Measurements from ENCODE around the gene DYDC2.
"Not testable (repeated sequence)": the region's sequence is repeated elsewhere in the genome, so short reads cannot be mapped to it uniquely, and the experiment has no call there.

Gene DYDC2

GRCh38 chr10:80356563-80356988, at the start of gene DYDC2, which contains the start of gene DYDC1:
Gene DYDC2 (plus strand): TSS chr10:80356781. CDS start chr10:80362444, 5,663 bp downstream.
Gene DYDC1 (minus strand): TSS chr10:80356755. CDS start chr10:80352601, 4,154 bp downstream.
- DNase-seq = peak; percentile 61

GRCh38 chr10:80313523-80313922, 43.1 kb upstream of the DYDC2 start:
- no peak for DNase-seq

- no peak for DNase-seq
Measured at GRCh38 chr10:80315391-80315790, 41.2 kb upstream of the DYDC2 start.

- no peak for DNase-seq
Measured at GRCh38 chr10:80318742-80319141, 37.8 kb upstream of the DYDC2 start.

GRCh38 chr10:80319318-80319717, 37.3 kb upstream of the DYDC2 start:
- no peak for DNase-seq

GRCh38 chr10:80319725-80320290, 36.8 kb upstream of the DYDC2 start:
- DNase-seq = no peak

- DNase-seq = no peak
Measured at GRCh38 chr10:80320377-80320776, 36.2 kb upstream of the DYDC2 start.

GRCh38 chr10:80321183-80321582, 35.4 kb upstream of the DYDC2 start:
- DNase-seq = no peak

GRCh38 chr10:80322158-80322557, 34.4 kb upstream of the DYDC2 start:
- no peak for DNase-seq

GRCh38 chr10:80322711-80323110, 33.9 kb upstream of the DYDC2 start:
- DNase-seq = no peak

GRCh38 chr10:80323311-80323710, 33.3 kb upstream of the DYDC2 start:
- peak; percentile 4 for DNase-seq

- no peak for DNase-seq
Measured at GRCh38 chr10:80324086-80324485, 32.5 kb upstream of the DYDC2 start.

GRCh38 chr10:80324891-80325364, 31.7 kb upstream of the DYDC2 start:
- no peak for DNase-seq

GRCh38 chr10:80333983-80334382, 22.6 kb upstream of the DYDC2 start:
- DNase-seq = no peak

- no peak for DNase-seq
Measured at GRCh38 chr10:80344276-80344675, 12.3 kb upstream of the DYDC2 start.

GRCh38 chr10:80344912-80345311, 11.7 kb upstream of the DYDC2 start:
- DNase-seq = no peak

GRCh38 chr10:80350251-80350650, 6.3 kb upstream of the DYDC2 start:
- DNase-seq = no peak

GRCh38 chr10:80351220-80351619, 5.4 kb upstream of the DYDC2 start:
- no peak for DNase-seq

- DNase-seq = peak; percentile 11
Measured at GRCh38 chr10:80356989-80357850, 639 bp downstream of the DYDC2 start.

- no peak for DNase-seq
Measured at GRCh38 chr10:80357851-80358125, 1.2 kb downstream of the DYDC2 start.

- DNase-seq = not testable (repeated sequence)
Measured at GRCh38 chr10:80358925-80359324, 2.3 kb downstream of the DYDC2 start.

GRCh38 chr10:80359644-80360043, 3.1 kb downstream of the DYDC2 start:
- DNase-seq = no peak

GRCh38 chr10:80365510-80365909, 8.9 kb downstream of the DYDC2 start:
- no peak for DNase-seq

- DNase-seq = no peak
Measured at GRCh38 chr10:80371467-80371866, 14.9 kb downstream of the DYDC2 start.
